Body of pancreas (tissue), 4 donors: Measurements from ENCODE around the gene AKAP5. TPM values are rescaled to one million over a fixed set of nuclear protein-coding genes. Genes with fewer than 3 reads are reported as not detected.
A peak's percentile ranks its signal among the peaks of the same experiment; 100 is the strongest.

Experiments used
- ATAC-seq: fragments of 150-250 bp; one replicate; pipeline ENCODE4 v1.9.1; 2016
- DNase-seq, 4 donors: peaks; one replicate each; pipeline ENCODE4 v3.0.0-alpha.2; 2019
- H3K27ac ChIP-seq, 4 donors: fragments of 200-600 bp; sonication (generic); 1 replicate in 3 of 4; 2 replicates in 1 of 4; pipeline versions ENCODE4 v1.5.1 to v1.6.1; 2016 to 2019; ENCODE audit warnings: mild to moderate bottlenecking in 1 of 4, mixed read lengths in 1 of 4, moderate library complexity in 1 of 4
- H3K27me3 ChIP-seq, 2 donors: fragments of 200-600 bp; sonication (generic); one replicate each; pipeline ENCODE4 v1.6.0; 2016; ENCODE audit warnings: mild to moderate bottlenecking in 1 of 2
- H3K36me3 ChIP-seq, 2 donors: fragments of 200-600 bp; sonication (generic); replicated peaks in 1 of 2; 2 replicates each; pipeline ENCODE4 v1.5.1; 2016; ENCODE audit warnings: low read depth in 2 of 2; ENCODE audit not compliant: insufficient read depth in 1 of 2
- H3K4me1 ChIP-seq: fragments of 200-600 bp; sonication (generic); one replicate; pipeline ENCODE4 v1.6.0; 2016
- H3K4me3 ChIP-seq, 2 donors: fragments of 200-600 bp; sonication (generic); 1 replicate in 1 of 2; 2 replicates in 1 of 2; pipeline ENCODE4 v1.5.1; 2016 to 2019
- H3K9me3 ChIP-seq, 3 donors: fragments of 200-600 bp; sonication (generic); 1 replicate in 2 of 3; 2 replicates in 1 of 3; pipeline ENCODE4 v1.5.1; 2016
- CTCF ChIP-seq, 7 experiments: fragments of 450-650 bp in 4 of 7; fragments of 200-600 bp in 3 of 7; sonication (generic) in 3 of 7; IDR thresholded peaks; one replicate each; pipeline ENCODE4 v1.5.1; 2016 to 2019; ENCODE audit warnings: antibody characterized with exemption in 7 of 7
- POLR2A ChIP-seq, 3 donors: fragments of 450-650 bp; IDR thresholded peaks; one replicate each; pipeline ENCODE4 v1.6.1; 2016; ENCODE audit warnings: antibody characterized with exemption in 3 of 3, mild to moderate bottlenecking in 2 of 3
- WGBS, 2 donors: methylation state at CpG; one replicate each; pipeline ENCODE4 v1.1.5; 2017; 5-methylcytosine and 5-hydroxymethylcytosine counted together
- intact Hi-C: fragments of 100-400 bp; cut with DNase I; formaldehyde crosslinking; loops from one replicate; pipeline ENCODE4 v1.15.1; 2023
- total RNA-seq, 2 donors: library from RNA; depleted of rRNA; stranded (reverse); fragments of >200 nt; gene quantifications; one replicate each; pipeline ENCODE4 v1.1.0, GENCODE V29; 2016

The AKAP5 gene
- total RNA-seq, 2 donors from 2014 or later, result under 0.01 TPM; not detected in 1

GRCh38 chr14:64478634-64479250 is 13.4 kb downstream of the AKAP5 start:
- H3K9me3 ChIP-seq, result no peaks in the 10 kb centered on the region
- no peaks in the 10 kb centered on the region for H3K4me1 ChIP-seq
- no peaks in the 10 kb centered on the region for H3K36me3 ChIP-seq
- intact Hi-C loops, result no loop called here
- no peak overlapping the region for H3K4me3 ChIP-seq
- no peak for DNase-seq
- H3K27ac ChIP-seq, result no peak overlapping the region
- no peak for ATAC-seq
- peak; percentile 6 to 51 (median 35) for TF ChIP-seq CTCF (IDR thresholded peaks at IDR 0.05)
- no peak for TF ChIP-seq POLR2A (IDR thresholded peaks at IDR 0.05)
- no peaks in the 10 kb centered on the region for H3K27me3 ChIP-seq

- Histone ChIP-seq H3K9me3 (no peaks in the 10 kb centered on the region), H3K4me3 (no peak overlapping the region), H3K27ac (no peak overlapping the region), H3K27me3 (no peaks in the 10 kb centered on the region), H3K4me1 (no peaks in the 10 kb centered on the region), H3K36me3 (peaks cover 0 to 9% of the 10 kb centered on the region in 2 donors)
- DNase-seq (no peak), ATAC-seq (no peak)
- WGBS, 2 donors, result 88 to 94% methylated on average over 5 of the region's 5 CpGs
- no peak for TF ChIP-seq POLR2A (IDR thresholded peaks at IDR 0.05)
- no peak for TF ChIP-seq CTCF (IDR thresholded peaks at IDR 0.05)
- intact Hi-C loops, result no loop called here
These were observed 23.3 kb downstream of the AKAP5 start for GRCh38 chr14:64488590-64489099.

GRCh38 chr14:64491637-64492036 is 26.3 kb downstream of the AKAP5 start:
- H3K4me3 ChIP-seq, result no peak overlapping the region
- no peak overlapping the region for H3K27ac ChIP-seq
- peaks cover 0 to 9% of the 10 kb centered on the region in 2 donors for H3K36me3 ChIP-seq
- H3K9me3 ChIP-seq, result no peaks in the 10 kb centered on the region
- no peak for TF ChIP-seq CTCF (IDR thresholded peaks at IDR 0.05)
- no peak for TF ChIP-seq POLR2A (IDR thresholded peaks at IDR 0.05)
- H3K27me3 ChIP-seq, result no peaks in the 10 kb centered on the region
- no peaks in the 10 kb centered on the region for H3K4me1 ChIP-seq
- ATAC-seq (no peak), DNase-seq (no peak)
- 63 to 82% methylated on average over 2 of the region's 2 CpGs for WGBS, 2 donors
- intact Hi-C loops, result no loop called here

GRCh38 chr14:64493455-64493854 is 28.2 kb downstream of the AKAP5 start:
- H3K36me3 ChIP-seq, result peaks cover 0 to 7% of the 10 kb centered on the region in 2 donors
- intact Hi-C loops, result no loop called here
- ATAC-seq (no peak), DNase-seq (no peak)
- H3K4me3 ChIP-seq, result no peak overlapping the region
- H3K27ac ChIP-seq, result no peak overlapping the region
- no peaks in the 10 kb centered on the region for H3K27me3 ChIP-seq
- no peaks in the 10 kb centered on the region for H3K4me1 ChIP-seq
- no peak for TF ChIP-seq CTCF (IDR thresholded peaks at IDR 0.05)
- TF ChIP-seq POLR2A (IDR thresholded peaks at IDR 0.05), result no peak
- no peaks in the 10 kb centered on the region for H3K9me3 ChIP-seq
- 82 to 88% methylated on average over 3 of the region's 3 CpGs for WGBS, 2 donors

GRCh38 chr14:64495252-64495651 is 30.0 kb downstream of the AKAP5 start:
- Histone ChIP-seq H3K36me3 (peaks cover 0 to 2% of the 10 kb centered on the region in 2 donors), H3K4me1 (peaks cover 4% of the 10 kb centered on the region), H3K9me3 (no peaks in the 10 kb centered on the region), H3K4me3 (no peak overlapping the region), H3K27ac (no peak overlapping the region), H3K27me3 (no peaks in the 10 kb centered on the region)
- DNase-seq (no peak), ATAC-seq (no peak)
- TF ChIP-seq CTCF (IDR thresholded peaks at IDR 0.05) (no peak), POLR2A (IDR thresholded peaks at IDR 0.05) (no peak)
- intact Hi-C loops, result no loop called here
